Ishikawa (cell line): ENCODE results near the gene IQUB.

ENCODE experiments used
- CEBPB ChIP-seq: IDR thresholded peaks from 2 replicates; pipeline ENCODE4 v1.6.1; 2012
- CREB1 ChIP-seq: IDR thresholded peaks from 2 replicates; pipeline ENCODE4 v1.6.1; 2012; ENCODE audit warnings: low read depth
- EGR1 ChIP-seq: IDR thresholded peaks from 2 replicates; pipeline ENCODE4 v1.6.1; 2012
- EP300 ChIP-seq: IDR thresholded peaks from 2 replicates; pipeline ENCODE4 v1.6.1; 2012; ENCODE audit warnings: borderline replicate concordance
- FOXM1 ChIP-seq: IDR thresholded peaks from 2 replicates; pipeline ENCODE4 v1.6.1; 2012; ENCODE audit warnings: low read depth, borderline replicate concordance
- MAX ChIP-seq: IDR thresholded peaks from 2 replicates; pipeline ENCODE4 v1.6.1; 2012
- NFIC ChIP-seq: IDR thresholded peaks from 2 replicates; pipeline ENCODE4 v1.6.1; 2012
- RAD21 ChIP-seq: IDR thresholded peaks from 2 replicates; pipeline ENCODE4 v1.6.1; 2012; ENCODE audit warnings: low read depth
- REST ChIP-seq: IDR thresholded peaks from 2 replicates; pipeline ENCODE4 v1.6.1; 2012; ENCODE audit warnings: low read depth, mild to moderate bottlenecking
- TAF1 ChIP-seq: IDR thresholded peaks from 2 replicates; pipeline ENCODE4 v1.6.1; 2012; ENCODE audit warnings: low read depth, mild to moderate bottlenecking
- TCF12 ChIP-seq: IDR thresholded peaks from 2 replicates; pipeline ENCODE4 v1.6.1; 2012; ENCODE audit warnings: low read depth
- TEAD4 ChIP-seq: IDR thresholded peaks from 2 replicates; pipeline ENCODE4 v1.6.1; 2012
- USF1 ChIP-seq: IDR thresholded peaks from 2 replicates; pipeline ENCODE4 v1.6.1; 2012
- YY1 ChIP-seq: IDR thresholded peaks from 2 replicates; pipeline ENCODE4 v1.6.1; 2012; ENCODE audit warnings: low read depth
- ZBTB7A ChIP-seq: IDR thresholded peaks from 2 replicates; pipeline ENCODE4 v1.6.1; 2012; ENCODE audit warnings: low read depth

The IQUB gene

GRCh38 chr7:123415625-123416024 lies 118.8 kb downstream of the IQUB start:
- no peak for TF ChIP-seq EP300
- TF ChIP-seq CEBPB = no peak
- TF ChIP-seq ZBTB7A = no peak
- no peak for TF ChIP-seq NFIC
- no peak for TF ChIP-seq FOXM1
- TF ChIP-seq CREB1 = no peak
- no peak for TF ChIP-seq USF1
- TF ChIP-seq TEAD4 = no peak
- TF ChIP-seq EGR1 = no peak
- no peak for TF ChIP-seq TCF12
- no peak for TF ChIP-seq MAX
- TF ChIP-seq REST = no peak
- no peak for TF ChIP-seq TAF1
- TF ChIP-seq RAD21 = no peak
- no peak for TF ChIP-seq YY1

- TF ChIP-seq EGR1 (no peak), TEAD4 (no peak), TAF1 (no peak)
These were observed 124.0 kb downstream of the IQUB start for GRCh38 chr7:123410273-123410904.
